H9 (cell line): ENCODE measurements around the gene HRNR. TPM values are rescaled to one million over a fixed set of nuclear protein-coding genes. Genes with fewer than 3 reads are reported as not detected.

Experiments used
- DNase-seq: peaks from one replicate; pipeline ENCODE4 v3.0.0-alpha.2; 2017
- H2AFZ ChIP-seq: one replicate; pipeline ENCODE4 v1.6.1; 2013; ENCODE audit warnings: mild to moderate bottlenecking, low read length, control low read depth, moderate library complexity
- H2AK5ac ChIP-seq: 2 replicates; pipeline ENCODE4 v1.6.1; 2013; ENCODE audit warnings: low read length, control low read depth, mixed read lengths; ENCODE audit not compliant: insufficient read length
- H2BK120ac ChIP-seq: one replicate; pipeline ENCODE4 v1.6.1; 2013; ENCODE audit warnings: low read depth, mild to moderate bottlenecking, low read length, control low read depth, inconsistent platforms; ENCODE audit not compliant: poor library complexity, severe bottlenecking
- H2BK12ac ChIP-seq: 2 replicates; pipeline ENCODE4 v1.6.1; 2013; ENCODE audit warnings: low read length, control low read depth, mixed read lengths, low read depth; ENCODE audit not compliant: insufficient read length
- H2BK15ac ChIP-seq: 2 replicates; pipeline ENCODE4 v1.6.1; 2013; ENCODE audit warnings: low read depth, low read length, control low read depth
- H2BK20ac ChIP-seq: one replicate; pipeline ENCODE4 v1.6.1; 2013; ENCODE audit warnings: low read depth, mild to moderate bottlenecking, low read length, control low read depth, inconsistent platforms; ENCODE audit not compliant: poor library complexity, severe bottlenecking
- H2BK5ac ChIP-seq: 2 replicates; pipeline ENCODE4 v1.6.1; 2013; ENCODE audit warnings: low read length, control low read depth, mixed read lengths; ENCODE audit not compliant: insufficient read length
- H3K14ac ChIP-seq: 2 replicates; pipeline ENCODE4 v1.6.1; 2013; ENCODE audit warnings: low read length, control low read depth; ENCODE audit not compliant: insufficient read depth
- H3K18ac ChIP-seq: 2 replicates; pipeline ENCODE4 v1.6.1; 2013; ENCODE audit warnings: low read depth, mild to moderate bottlenecking, mixed read lengths, low read length, control low read depth; ENCODE audit not compliant: insufficient read length
- H3K23ac ChIP-seq: 2 replicates; pipeline ENCODE4 v1.6.1; 2013; ENCODE audit warnings: low read length, control low read depth, mixed read lengths, low read depth; ENCODE audit not compliant: insufficient read length
- H3K23me2 ChIP-seq: 2 replicates; pipeline ENCODE4 v1.6.1; 2013; ENCODE audit warnings: low read depth, mild to moderate bottlenecking, mixed read lengths, low read length, control low read depth; ENCODE audit not compliant: insufficient read length, poor library complexity, severe bottlenecking
- H3K27ac ChIP-seq: 2 replicates; pipeline ENCODE4 v1.5.1; 2013; ENCODE audit warnings: low read length, control low read depth, mixed read lengths, low read depth; ENCODE audit not compliant: insufficient read length
- H3K27me3 ChIP-seq: 2 replicates; pipeline ENCODE4 v1.6.1; 2013; ENCODE audit warnings: low read length, control low read depth, inconsistent platforms; ENCODE audit not compliant: insufficient read depth
- H3K4ac ChIP-seq: 2 replicates; pipeline ENCODE4 v1.6.1; 2013; ENCODE audit warnings: low read depth, mild to moderate bottlenecking, control low read depth, inconsistent platforms, low read length, moderate library complexity
- H3K4me1 ChIP-seq: 2 replicates; pipeline ENCODE4 v1.6.1; 2013; ENCODE audit warnings: low read length, control low read depth, inconsistent platforms; ENCODE audit not compliant: insufficient read depth
- H3K4me2 ChIP-seq: 2 replicates; pipeline ENCODE4 v1.6.1; 2013; ENCODE audit warnings: low read length, control low read depth, mixed read lengths; ENCODE audit not compliant: insufficient read length, insufficient read depth
- H3K56ac ChIP-seq: 2 replicates; pipeline ENCODE4 v1.6.1; 2013; ENCODE audit warnings: low read depth, mild to moderate bottlenecking, mixed read lengths, low read length, control low read depth; ENCODE audit not compliant: insufficient read length
- H3K79me1 ChIP-seq: 2 replicates; pipeline ENCODE4 v1.6.1; 2013; ENCODE audit warnings: low read depth, mild to moderate bottlenecking, moderate library complexity, low read length, control low read depth, inconsistent platforms; ENCODE audit not compliant: insufficient read depth, poor library complexity, severe bottlenecking
- H3K79me2 ChIP-seq: 2 replicates; pipeline ENCODE4 v1.6.1; 2013; ENCODE audit warnings: low read length, control low read depth, inconsistent platforms; ENCODE audit not compliant: insufficient read depth
- H3K9ac ChIP-seq: 2 replicates; pipeline ENCODE4 v1.6.1; 2013; ENCODE audit warnings: low read length, control low read depth, mixed read lengths; ENCODE audit not compliant: insufficient read length; ENCODE audit errors: extremely low read depth
- H3K9me3 ChIP-seq: one replicate; pipeline ENCODE4 v1.6.1; 2013; ENCODE audit warnings: low read depth, low read length, inconsistent platforms; ENCODE audit not compliant: control insufficient read depth
- H3T11ph ChIP-seq: one replicate; pipeline ENCODE4 v1.6.1; 2013; ENCODE audit warnings: mild to moderate bottlenecking, low read length, control low read depth, inconsistent platforms
- H4K20me1 ChIP-seq: one replicate; pipeline ENCODE4 v1.6.1; 2013; ENCODE audit not compliant: control insufficient read depth, insufficient read length, insufficient read depth
- H4K5ac ChIP-seq: 2 replicates; pipeline ENCODE4 v1.6.1; 2013; ENCODE audit warnings: low read depth, mild to moderate bottlenecking, mixed read lengths, low read length, control low read depth; ENCODE audit not compliant: insufficient read length
- H4K8ac ChIP-seq: replicated peaks from 2 replicates; pipeline ENCODE4 v1.6.1; 2013; ENCODE audit warnings: low read length, control low read depth, mixed read lengths, low read depth; ENCODE audit not compliant: insufficient read length
- H4K91ac ChIP-seq: 2 replicates; pipeline ENCODE4 v1.6.1; 2013; ENCODE audit warnings: low read depth, mild to moderate bottlenecking, moderate library complexity, mixed read lengths, low read length, control low read depth; ENCODE audit not compliant: insufficient read length
- H3K27ac Mint-ChIP-seq, 3 experiments: 2 replicates in 2 of 3; 3 replicates in 1 of 3; pipeline ENCODE4 v1.8.0; 2020 to 2021; ENCODE audit warnings: mixed read lengths in 3 of 3, mild to moderate bottlenecking in 1 of 3, moderate library complexity in 1 of 3
- H3K27me3 Mint-ChIP-seq: 2 replicates; pipeline ENCODE4 v1.8.0; 2021; ENCODE audit warnings: low read depth, mild to moderate bottlenecking, moderate library complexity, mixed read lengths
- H3K36me3 Mint-ChIP-seq, 3 experiments: 2 replicates in 2 of 3; 3 replicates in 1 of 3; pipeline ENCODE4 v1.8.0; 2020 to 2021; ENCODE audit warnings: low read depth in 3 of 3, mixed read lengths in 3 of 3; ENCODE audit not compliant: insufficient read depth in 1 of 3
- H3K4me1 Mint-ChIP-seq, 2 experiments: 2 replicates each; pipeline ENCODE4 v1.8.0; 2020; ENCODE audit warnings: mixed read lengths in 2 of 2
- H3K4me3 Mint-ChIP-seq, 2 experiments: 2 replicates in 1 of 2; 3 replicates in 1 of 2; pipeline ENCODE4 v1.8.0; 2020 to 2021; ENCODE audit warnings: mild to moderate bottlenecking in 2 of 2, mixed read lengths in 2 of 2, moderate library complexity in 1 of 2
- H3K9me3 Mint-ChIP-seq, 2 experiments: 2 replicates in 1 of 2; 3 replicates in 1 of 2; pipeline ENCODE4 v1.8.0; 2020; ENCODE audit warnings: mild to moderate bottlenecking in 2 of 2, mixed read lengths in 2 of 2, moderate library complexity in 1 of 2
- WGBS: extraction: QIAGEN DNeasy Blood & Tissue Kit; methylation state at CpG from one replicate; pipeline ENCODE4 v1.1.7; 2013; ENCODE audit warnings: missing lambda C conversion rate, low lambda C conversion rate, mixed read lengths; ENCODE audit not compliant: insufficient read length; ENCODE audit errors: extremely low coverage; 5-methylcytosine and 5-hydroxymethylcytosine counted together
- total RNA-seq: library from RNA; stranded (reverse); gene quantifications from 2 replicates; pipeline ENCODE4 v1.2.1, GENCODE V29; 2021
- TF ChIP-seq, protein P1 (sequence below): fragments of 200-600 bp; sonication (generic); conservative IDR thresholded peaks from 3 replicates; pipeline ENCODE4 v1.8.0; 2021; ENCODE audit warnings: antibody characterized with exemption, mild to moderate bottlenecking

HRNR gene
- total RNA-seq, 1 experiment from 2014 or later = not detected

- no peak overlapping the region for H2BK15ac ChIP-seq
Observed at GRCh38 chr1:152228831-152229230, 4.8 kb upstream of the HRNR start.

More at GRCh38 chr1:152228831-152229230, 4.8 kb upstream of the HRNR start:
- Histone ChIP-seq H3K79me2 (no peaks in the 10 kb centered on the region), H3K9ac (no peak overlapping the region), H3K79me1 (no peaks in the 10 kb centered on the region), H3K14ac (no peak overlapping the region), H4K8ac (no peak overlapping the region), H3K4ac (no peak overlapping the region), H4K20me1 (no peaks in the 10 kb centered on the region), H3K27ac (no peak overlapping the region), H2BK5ac (no peak overlapping the region), H3K23ac (no peak overlapping the region), H3K27me3 (no peaks in the 10 kb centered on the region), H4K91ac (no peak overlapping the region), H2AFZ (no peak overlapping the region), H3K9me3 (peaks cover 49% of the 10 kb centered on the region), H3K4me2 (no peak overlapping the region), H2BK120ac (no peak overlapping the region), H2BK12ac (no peak overlapping the region), H3K4me1 (no peaks in the 10 kb centered on the region), H3K56ac (no peak overlapping the region), H3K18ac (no peak overlapping the region), H2BK20ac (no peak overlapping the region), H3T11ph (no peak overlapping the region), H3K23me2 (no peaks in the 10 kb centered on the region), H2AK5ac (no peak overlapping the region), H4K5ac (no peak overlapping the region)
- Mint-ChIP-seq H3K9me3 (peaks cover 86 to 88% of the 10 kb centered on the region in 2 experiments), H3K4me1 (no peaks in the 10 kb centered on the region), H3K27ac (no peak overlapping the region), H3K27me3 (no peaks in the 10 kb centered on the region; the same call in 1 of the 2 replicates), H3K4me3 (no peak overlapping the region), H3K36me3 (peaks cover 4 to 25% (median 5%) of the 10 kb centered on the region in 3 experiments; a peak in 6 of 7 replicates)
- no CpG with 5 or more reads among the region's 3 CpGs for WGBS
- TF ChIP-seq, protein P1, sequence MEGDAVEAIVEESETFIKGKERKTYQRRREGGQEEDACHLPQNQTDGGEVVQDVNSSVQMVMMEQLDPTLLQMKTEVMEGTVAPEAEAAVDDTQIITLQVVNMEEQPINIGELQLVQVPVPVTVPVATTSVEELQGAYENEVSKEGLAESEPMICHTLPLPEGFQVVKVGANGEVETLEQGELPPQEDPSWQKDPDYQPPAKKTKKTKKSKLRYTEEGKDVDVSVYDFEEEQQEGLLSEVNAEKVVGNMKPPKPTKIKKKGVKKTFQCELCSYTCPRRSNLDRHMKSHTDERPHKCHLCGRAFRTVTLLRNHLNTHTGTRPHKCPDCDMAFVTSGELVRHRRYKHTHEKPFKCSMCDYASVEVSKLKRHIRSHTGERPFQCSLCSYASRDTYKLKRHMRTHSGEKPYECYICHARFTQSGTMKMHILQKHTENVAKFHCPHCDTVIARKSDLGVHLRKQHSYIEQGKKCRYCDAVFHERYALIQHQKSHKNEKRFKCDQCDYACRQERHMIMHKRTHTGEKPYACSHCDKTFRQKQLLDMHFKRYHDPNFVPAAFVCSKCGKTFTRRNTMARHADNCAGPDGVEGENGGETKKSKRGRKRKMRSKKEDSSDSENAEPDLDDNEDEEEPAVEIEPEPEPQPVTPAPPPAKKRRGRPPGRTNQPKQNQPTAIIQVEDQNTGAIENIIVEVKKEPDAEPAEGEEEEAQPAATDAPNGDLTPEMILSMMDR = no peak
- DNase-seq = no peak
